Amygdala (tissue), 56 donors: ENCODE data around the gene PCDH15.
"Not testable (repeated sequence)": the region's sequence is repeated elsewhere in the genome, so short reads cannot be mapped to it uniquely, and the experiment has no call there.

ENCODE experiments used
- DNase-seq, 56 donors: peaks; one replicate each; lab custom pipeline; 2025; lab: John Stamatoyannopoulos, UW

Gene PCDH15

DNA sequence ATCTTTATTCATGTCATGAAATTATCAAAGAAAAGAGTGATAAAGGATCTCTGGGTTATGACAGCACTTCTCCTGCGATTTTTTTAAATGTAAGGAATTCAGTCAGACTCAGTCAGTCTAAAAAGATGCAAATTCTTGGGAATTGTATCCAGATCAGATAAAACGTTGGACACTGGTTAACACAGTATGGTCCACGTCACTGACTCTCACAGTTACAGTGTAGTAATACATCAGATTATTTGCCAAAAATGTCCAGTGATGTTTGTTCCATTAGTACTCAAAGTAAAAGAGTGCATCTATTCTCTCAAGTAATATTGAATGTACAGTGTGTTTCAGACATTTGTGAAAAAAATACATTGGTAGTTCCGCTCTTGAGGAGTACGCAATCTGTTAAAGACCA lies 224.5 kb downstream of the PCDH15 start:
- no peak for DNase-seq

DNA sequence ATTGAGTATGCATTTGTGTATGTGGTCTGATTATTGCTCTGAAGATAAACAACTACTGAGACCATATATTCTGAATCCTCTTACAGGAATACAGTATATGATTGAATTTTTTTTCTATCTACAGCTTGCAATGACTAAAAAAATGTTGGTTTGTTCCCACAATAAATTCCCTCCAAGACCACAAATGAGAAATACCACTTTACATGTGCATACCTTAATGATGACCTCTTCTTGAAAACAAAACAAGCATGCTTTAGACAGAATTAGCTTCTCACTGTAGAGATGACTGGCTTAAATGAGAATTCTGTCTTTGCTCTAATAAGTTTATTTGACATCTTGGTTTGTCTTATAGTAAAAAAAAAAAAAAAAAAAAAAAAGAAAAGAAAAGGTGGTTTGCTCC lies 241.5 kb downstream of the PCDH15 start:
- no peak for DNase-seq

DNA sequence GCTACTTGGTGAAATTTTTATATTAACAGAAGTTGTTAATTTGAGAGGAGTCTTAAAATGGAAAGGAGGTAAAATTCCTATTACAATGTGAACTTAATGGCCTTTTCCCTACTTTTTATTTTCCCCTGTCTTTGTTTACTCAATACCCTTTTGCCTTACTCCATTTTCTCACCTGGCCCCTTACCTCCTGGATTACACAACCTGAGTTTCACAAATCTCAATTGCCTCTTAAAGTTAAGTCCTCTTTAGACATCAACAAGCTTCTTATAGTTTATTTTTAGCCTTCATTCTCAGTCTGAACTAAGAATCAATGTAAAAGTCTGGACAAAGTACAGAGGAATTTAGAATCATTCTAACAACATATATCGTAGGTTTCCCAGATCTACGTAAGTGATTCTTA lies 247.0 kb downstream of the PCDH15 start:
- no peak for DNase-seq

DNA sequence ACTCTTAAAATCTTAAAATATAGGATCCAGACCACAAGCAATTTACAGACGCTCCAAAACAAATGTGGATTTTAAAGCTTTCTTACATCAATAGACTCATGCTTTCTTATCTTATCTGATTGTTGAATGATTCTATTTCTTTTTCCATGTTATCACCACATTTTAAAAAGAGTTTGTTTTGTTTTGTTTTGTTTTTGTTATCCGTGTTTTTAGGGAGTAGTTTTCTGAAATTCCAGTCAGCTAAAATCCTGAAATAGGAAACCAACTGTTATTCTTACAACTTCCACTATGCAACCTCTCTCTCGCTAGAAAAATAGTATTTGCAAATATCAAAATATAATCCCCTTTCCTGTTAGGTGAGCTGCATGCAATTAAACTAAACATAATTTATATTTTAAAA lies 251.0 kb downstream of the PCDH15 start:
- no peak for DNase-seq

DNA sequence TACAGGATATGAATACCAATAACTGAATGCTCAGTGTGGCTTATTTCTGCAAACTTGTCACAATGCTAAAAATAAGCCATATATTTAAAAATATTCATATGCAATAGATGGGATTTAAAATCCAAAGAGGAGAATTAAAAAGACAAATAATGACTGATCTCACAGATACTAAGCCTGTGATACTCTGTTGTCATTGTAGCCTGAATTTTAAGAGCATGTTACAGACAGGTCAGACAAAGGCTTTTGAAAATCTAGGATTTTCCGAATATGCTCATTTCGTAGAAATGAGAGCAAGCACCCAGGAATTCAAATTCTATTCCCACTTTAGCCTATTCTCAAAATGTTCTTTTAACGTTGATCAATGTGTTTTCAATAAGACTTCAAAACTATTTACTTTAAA lies 269.7 kb downstream of the PCDH15 start:
- no peak for DNase-seq

DNA sequence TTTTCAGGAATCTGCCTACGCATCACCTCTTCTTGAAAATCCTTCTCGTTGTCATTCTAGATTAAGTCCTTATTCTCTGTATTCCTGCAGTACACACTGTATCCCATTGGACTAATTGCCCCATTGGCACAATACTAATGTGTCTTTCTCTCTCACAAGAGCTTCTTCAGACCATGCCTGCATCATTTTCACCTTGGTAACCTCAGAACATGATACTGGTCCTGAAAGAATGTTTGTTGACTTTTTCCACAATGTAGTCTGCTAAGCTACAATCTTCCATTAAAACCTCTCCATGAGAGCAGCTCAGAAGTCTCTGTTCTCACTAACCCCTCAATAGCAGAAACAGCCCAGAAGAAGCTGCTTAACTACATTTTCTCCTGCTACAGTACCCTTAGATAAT lies 270.7 kb downstream of the PCDH15 start:
- DNase-seq: no peak

DNA sequence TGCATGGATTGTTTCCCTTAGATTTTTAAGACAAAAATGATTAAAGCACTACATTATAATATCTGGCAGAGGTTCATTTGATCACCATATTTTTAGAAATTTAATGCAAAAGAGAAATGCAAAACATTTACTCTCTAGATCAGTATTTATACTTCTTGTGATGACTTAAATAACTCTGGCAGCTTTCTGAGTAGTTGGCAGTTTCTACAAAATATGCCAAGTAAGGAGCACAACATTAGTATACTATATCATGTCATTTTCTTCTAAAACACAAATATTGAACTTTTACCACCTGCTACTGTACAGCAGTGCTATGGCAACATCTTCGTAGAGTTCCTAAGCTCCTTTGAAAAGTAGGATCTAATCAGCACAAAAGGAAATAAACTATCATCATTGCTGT lies 275.2 kb downstream of the PCDH15 start:
- DNase-seq: no peak

DNA sequence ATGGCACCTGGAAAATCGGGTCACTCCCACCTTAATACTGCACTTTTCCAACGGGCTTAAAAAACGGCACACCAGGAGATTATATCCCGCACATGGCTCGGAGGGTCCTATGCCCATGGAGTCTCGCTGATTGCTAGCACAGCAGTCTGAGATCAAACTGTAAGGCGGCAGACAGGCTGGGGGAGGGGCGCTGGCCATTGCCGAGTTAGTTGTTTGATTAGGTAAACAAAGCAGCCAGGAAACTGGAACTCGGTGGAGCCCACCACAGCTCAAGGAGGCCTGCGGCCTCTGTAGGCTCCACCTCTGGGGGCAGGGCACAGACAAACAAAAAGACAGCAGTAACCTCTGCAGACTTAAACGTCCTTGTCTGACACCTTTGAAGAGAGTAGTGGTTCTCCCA lies 285.8 kb downstream of the PCDH15 start:
- DNase-seq: not testable (repeated sequence)

DNA sequence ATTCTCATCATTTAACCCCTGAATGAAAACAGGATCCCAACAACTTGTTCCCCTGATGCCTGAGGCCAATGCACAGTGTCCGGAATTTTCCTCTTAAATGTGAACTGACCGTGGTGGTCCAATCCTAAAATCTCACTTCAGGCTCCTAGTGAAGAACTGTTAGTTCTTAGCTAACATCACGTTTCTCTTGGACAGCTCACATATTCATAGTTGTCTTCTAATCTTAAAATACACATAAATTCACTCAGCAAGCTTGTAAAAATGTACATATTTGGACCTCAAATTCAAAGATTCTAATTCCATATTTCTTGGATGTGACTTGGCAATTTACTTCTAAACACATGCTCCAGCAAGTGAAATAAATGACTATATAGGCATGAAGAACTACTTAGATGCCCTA lies 297.2 kb downstream of the PCDH15 start:
- DNase-seq: no peak

DNA sequence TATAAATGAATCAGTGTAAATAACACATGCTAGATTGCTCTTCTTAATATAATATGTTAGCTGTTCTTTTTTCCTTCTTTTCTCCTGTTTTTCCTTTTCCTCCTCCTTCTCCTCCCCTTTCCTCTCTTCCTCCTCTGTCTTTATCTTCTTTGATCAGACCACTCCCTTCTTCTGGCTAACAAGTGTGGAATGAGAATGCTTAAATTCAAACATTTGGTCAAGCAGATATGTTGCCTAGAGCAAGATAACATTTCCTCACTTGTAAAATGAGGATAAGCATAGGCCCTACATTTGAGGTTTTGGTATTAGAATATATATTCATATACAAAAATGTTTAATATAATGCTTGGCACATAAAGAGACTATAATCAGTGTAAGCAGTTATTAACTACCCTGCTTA lies 299.1 kb downstream of the PCDH15 start:
- DNase-seq: no peak

DNA sequence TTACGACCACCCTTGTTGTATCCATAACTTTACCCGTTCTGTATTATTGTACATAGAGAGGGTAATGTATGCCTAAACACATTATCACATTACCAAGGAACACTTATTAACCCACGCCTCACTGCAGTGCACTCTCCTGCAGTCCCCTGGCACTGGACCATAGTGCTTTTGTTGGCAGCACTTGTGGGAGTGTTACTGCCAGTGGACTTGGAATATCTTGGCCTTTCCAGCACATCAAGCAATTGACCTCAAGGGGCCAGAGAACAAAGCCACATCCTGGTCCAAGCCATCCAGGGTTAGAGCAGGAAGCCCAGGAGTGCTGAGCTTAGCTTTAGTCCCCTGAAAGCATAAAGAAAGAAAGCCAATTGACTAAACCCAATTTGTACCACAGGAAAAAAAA lies 304.2 kb downstream of the PCDH15 start:
- DNase-seq: peak in 2 of 56 donors; percentile 1 to 3

DNA sequence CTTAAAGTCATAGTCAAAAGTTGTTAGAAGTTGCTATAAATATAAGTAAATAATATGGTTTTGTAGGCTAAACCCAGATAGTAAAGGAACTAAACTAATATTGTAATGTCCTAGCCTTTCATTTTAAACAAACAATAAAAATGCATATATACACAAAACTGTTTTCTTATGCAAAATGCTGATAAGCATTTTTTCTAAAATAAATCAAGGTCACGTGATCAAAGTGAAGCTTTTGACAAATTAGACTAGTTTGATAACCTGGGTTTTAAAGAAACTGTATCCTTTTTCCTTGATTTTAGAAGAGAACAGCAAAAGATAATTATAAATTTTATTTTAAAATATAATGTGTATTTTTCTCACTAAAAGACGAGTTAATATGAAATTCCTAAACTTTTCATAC lies 313.3 kb downstream of the PCDH15 start:
- DNase-seq: no peak

DNA sequence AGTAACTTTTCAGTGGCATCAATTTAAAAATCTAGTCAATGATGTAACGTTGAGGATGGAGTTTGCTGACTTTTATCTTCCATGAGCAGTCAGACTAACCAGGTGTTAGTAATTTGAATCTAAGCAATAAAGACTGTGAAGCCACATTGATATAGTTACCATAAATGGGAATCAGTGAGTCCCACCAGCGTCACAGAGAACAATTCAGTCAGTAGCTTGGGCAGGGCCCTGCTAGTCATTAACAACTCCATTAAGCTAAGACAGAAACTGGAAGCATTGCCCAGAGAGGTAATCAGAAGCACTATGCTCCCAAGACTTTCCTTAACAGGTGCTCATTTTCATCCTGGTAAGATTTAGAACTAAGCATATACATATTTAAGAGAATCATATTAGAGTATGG lies 315.1 kb downstream of the PCDH15 start:
- DNase-seq: no peak

DNA sequence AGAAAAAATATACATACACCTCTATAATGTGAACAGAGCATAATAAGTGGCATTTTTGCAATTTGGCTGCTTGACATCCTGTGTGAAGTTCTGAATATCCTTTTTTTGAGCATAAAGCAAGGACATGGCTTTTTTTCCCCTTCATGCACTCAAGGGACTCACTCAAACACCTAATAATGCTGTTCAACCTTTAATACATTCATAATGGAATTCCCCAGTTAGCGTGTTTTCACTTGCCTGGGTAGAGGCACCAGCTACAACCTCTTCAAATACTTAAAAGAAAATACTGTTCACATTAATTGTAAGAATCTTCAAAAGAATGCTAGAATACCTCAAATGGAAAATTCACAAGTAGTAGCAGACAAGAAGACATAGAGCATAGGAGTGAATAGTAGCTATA lies 316.8 kb downstream of the PCDH15 start:
- DNase-seq: no peak

DNA sequence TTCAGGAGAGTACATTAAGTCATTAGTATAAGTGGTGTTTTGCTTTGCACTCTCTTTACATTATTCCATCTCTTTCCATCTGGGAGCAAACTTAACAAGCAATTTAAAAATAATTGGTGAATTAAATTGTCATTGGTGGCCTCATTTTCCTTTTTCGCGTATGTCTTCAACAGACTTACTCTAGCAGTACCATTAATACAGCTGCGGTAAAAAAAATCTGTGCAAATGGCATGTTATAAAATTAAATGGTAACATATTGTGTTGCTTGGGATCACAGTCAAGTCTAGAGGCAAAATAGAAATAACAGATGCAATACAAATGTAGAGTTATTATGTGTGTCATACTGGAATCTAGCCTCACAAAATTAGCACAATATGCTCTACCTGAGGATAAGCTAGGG lies 322.4 kb downstream of the PCDH15 start:
- DNase-seq: no peak

DNA sequence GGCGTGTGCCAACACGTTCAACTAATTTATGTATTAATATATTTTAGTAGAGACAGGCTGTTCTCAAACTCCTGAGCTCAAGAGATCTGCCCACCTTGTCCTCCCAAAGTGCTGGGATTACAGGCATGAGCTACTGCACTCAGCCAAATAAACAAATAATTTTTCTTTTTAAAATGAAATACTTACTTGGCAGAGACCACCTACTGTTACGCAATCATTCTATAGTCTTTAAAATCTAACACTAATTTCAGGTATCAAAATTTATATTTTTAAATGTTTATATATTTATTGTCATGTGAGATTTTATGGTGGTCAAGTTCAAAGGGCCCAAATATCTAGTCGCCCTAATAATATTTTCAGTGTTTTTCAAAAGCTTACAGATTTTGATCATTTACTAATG lies 323.3 kb downstream of the PCDH15 start:
- no peak for DNase-seq

DNA sequence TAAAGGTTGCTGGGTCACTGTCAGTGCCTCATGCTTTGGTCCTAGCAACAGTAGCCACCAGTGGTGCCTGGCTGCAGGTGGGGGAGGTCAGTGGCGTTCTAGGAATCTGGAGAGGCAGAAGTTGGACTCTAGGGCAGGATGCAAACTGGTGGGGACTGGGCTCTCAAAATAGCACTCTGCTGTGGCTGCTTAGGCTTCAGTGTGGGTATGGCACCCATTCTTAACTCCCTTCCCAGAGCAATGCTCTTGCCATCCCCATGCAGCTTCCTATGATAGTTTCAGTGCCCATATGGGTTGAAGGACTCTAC lies 330.8 kb downstream of the PCDH15 start:
- DNase-seq: no peak

DNA sequence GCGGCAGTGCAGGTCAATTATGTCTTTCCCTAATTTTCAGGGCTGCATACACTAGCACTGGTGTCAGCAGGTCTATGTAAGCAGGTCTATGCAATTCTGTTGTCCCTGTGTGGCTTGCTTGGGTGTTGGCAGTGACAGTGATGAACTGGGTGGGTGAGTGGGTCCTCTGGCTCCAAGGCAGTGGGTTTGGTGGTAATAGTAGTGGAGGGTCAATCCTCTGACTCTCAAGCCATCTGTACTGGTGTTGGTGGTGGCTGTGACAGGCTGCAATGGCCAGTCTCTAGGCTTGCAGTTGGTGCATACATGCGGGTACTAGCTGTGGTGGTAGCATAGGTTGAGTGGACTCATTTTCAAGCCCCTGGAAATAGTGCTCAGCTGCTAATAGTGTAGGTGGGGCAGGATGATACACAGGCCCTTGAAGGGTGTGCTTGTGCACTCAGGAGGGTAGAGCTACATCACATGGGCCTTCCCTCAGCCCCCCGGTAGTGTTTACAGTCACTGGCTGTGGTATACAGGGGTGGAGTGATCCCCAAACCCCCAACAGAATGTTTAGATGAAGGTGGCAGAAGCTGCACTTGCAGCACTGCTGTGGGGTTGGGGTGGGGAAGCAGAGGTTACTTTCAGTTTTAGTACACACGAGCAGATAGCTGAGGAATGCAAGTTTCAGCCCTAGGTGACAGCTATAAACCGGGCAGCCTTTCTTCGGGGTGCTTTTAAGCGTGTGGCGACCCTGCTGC lies 331.3 kb downstream of the PCDH15 start:
- no peak for DNase-seq

DNA sequence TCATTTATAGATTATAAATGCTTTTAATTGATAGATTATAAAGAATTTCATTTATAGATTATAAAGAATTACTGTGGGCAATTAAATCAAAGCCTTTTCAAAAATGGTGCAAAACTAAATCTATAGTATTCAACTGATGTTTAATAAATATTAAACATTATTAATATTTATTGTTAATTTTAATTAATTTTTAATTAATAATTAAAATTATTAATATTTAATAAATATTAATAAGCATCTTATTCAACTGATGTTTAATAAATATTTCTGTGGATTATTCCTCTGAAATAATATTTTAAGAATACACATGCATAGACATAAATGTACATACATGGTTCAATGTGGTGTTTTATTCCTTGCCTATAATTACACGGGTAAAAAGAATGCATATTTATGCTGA lies 346.8 kb downstream of the PCDH15 start:
- no peak for DNase-seq

DNA sequence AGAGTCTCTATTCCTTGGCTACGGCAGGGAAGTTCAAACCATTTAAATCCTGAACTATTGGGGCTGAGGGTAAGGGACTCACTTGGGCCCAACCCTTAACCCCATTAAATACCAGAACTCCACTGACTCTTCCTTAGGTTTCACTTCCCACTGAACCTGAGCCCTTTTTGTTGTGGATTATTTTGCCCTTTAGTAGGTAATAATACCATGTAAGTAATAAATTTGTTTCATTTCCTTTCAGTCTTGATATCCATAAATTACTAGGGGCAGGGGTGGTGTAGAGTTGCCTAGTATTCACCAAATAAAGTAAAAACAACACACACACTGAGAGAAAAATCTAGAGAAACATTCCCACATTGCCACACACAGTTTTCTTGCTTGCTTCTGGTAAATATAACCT lies 352.0 kb downstream of the PCDH15 start:
- no peak for DNase-seq

DNA sequence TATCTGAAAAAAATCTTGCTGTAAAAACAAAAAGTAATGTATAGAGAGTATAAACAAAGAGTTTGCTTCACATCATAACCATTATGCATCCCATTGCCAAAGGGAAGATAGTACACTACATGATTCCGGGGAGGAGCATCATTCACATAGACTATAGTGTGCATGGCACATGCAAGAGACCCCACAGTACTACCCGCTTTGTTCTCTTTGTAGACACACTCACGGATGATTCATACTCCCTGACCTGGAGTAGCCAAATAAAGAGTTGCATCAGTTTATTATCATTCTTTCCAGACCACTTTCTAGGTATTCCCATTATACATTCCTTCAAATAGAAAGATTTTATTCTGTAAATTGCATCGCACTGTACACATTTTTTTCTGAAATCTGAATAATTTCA lies 356.9 kb downstream of the PCDH15 start:
- no peak for DNase-seq

DNA sequence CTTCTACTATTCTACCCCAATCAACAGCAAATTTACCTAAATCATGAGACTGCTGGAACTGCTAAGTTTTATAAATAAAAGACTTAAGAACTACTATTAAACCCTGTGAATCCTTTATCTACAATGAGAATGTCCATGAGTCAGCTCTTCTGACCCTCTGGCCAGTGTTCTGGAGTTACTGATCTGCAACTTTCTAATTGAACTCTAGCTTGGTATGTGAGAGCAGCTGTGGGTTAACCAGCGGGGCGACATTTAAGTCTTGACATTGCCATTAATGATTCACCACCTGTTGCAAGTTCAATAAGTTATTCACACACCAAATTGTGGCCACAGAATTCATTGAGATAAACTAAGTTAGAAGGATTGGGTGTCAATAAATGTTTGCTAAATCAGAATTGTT lies 359.8 kb downstream of the PCDH15 start:
- DNase-seq: no peak

DNA sequence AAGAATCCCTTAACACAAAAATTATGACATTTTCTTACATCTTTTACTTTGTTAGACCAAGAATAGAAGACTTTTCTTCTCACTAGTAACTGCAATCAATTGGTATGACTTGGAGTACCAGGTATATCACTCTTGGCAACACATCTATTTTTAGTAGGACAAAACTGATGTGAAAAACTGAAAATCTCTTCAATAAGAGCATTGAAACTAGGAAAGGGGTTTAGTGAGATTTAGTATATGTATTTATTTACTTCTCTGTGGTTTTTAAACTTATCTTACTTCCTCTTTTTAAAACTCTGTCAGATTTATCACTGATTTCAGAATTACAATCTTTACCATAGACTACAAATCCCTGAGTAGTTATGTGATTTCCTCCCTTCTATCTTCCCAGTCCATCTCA lies 366.2 kb downstream of the PCDH15 start:
- no peak for DNase-seq
